Measurements from ENCODE around the gene JPH3. TPM values are rescaled to one million over a fixed set of nuclear protein-coding genes. Genes with fewer than 3 reads are reported as not detected.
A peak's percentile ranks its signal among the peaks of the same experiment; 100 is the strongest.

The JPH3 gene
- polyA plus RNA-seq, 1 experiment = not detected

- DNase-seq (ENCODE audit: low read depth) = no peak
- TF ChIP-seq, protein P1, sequence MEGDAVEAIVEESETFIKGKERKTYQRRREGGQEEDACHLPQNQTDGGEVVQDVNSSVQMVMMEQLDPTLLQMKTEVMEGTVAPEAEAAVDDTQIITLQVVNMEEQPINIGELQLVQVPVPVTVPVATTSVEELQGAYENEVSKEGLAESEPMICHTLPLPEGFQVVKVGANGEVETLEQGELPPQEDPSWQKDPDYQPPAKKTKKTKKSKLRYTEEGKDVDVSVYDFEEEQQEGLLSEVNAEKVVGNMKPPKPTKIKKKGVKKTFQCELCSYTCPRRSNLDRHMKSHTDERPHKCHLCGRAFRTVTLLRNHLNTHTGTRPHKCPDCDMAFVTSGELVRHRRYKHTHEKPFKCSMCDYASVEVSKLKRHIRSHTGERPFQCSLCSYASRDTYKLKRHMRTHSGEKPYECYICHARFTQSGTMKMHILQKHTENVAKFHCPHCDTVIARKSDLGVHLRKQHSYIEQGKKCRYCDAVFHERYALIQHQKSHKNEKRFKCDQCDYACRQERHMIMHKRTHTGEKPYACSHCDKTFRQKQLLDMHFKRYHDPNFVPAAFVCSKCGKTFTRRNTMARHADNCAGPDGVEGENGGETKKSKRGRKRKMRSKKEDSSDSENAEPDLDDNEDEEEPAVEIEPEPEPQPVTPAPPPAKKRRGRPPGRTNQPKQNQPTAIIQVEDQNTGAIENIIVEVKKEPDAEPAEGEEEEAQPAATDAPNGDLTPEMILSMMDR (IDR thresholded peaks at IDR 0.05; ENCODE audit: insufficient read depth, low read depth, low read length) = no peak
- Histone ChIP-seq H3K36me3 (ENCODE audit: control insufficient read depth, insufficient read depth, low read length) (peaks cover 6% of the 10 kb centered on the region), H3K27me3 (ENCODE audit: control insufficient read depth, insufficient read depth, low read length) (no peaks in the 10 kb centered on the region), H3K4me3 (ENCODE audit: low read depth, low read length) (no peak overlapping the region)
- CTCF ChIA-PET = interaction anchor here (1.0 to 3.1 kb wide), 5 partner anchors 9 to 119 kb away, joined by 3 to 16 read pairs (median 3); no protein-coding TSS in a partner anchor
- POLR2A ChIA-PET = no interaction called here
These were observed 99.2 kb downstream of the JPH3 start for GRCh38 chr16:87701505-87701921.

DNA sequence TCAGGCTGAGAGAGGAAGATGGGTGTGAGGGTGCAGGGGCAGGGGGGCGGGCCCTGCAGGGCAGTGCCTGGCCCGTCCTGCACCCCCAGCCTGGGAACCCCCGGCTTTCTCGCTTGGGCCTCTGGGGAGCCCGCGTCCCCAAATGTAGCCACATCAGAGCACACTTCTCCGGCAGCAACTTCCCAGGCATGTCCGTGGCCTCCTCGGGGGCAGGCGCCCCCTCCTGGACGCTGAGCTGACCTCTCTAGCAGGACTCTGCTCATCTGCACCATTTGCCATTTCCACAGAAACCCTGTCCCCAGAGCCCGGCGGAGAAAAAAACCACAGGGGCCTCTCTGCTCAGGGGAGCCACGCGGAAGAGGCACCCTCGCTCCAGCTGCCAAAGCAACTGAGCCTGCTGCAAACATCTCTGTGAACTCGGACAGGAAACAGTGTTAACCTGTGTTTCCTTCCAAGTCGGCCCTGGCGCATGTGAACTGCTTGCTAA is 100.1 kb downstream of the JPH3 start:
- Histone ChIP-seq H3K27me3 (ENCODE audit: control insufficient read depth, insufficient read depth, low read length) (no peaks in the 10 kb centered on the region), H3K36me3 (ENCODE audit: control insufficient read depth, insufficient read depth, low read length) (peaks cover 9% of the 10 kb centered on the region), H3K4me3 (ENCODE audit: low read depth, low read length) (no peak overlapping the region)
- no peak for DNase-seq (ENCODE audit: low read depth)
- ChIA-PET CTCF (interaction anchor here (0.6 to 3.1 kb wide), 11 partner anchors 8 to 1471 kb away, joined by 3 to 16 read pairs (median 3); no protein-coding TSS in a partner anchor), POLR2A (no interaction called here)
- TF ChIP-seq, protein P1 (IDR thresholded peaks at IDR 0.05; ENCODE audit: insufficient read depth, low read depth, low read length) = peak; percentile 62

DNA sequence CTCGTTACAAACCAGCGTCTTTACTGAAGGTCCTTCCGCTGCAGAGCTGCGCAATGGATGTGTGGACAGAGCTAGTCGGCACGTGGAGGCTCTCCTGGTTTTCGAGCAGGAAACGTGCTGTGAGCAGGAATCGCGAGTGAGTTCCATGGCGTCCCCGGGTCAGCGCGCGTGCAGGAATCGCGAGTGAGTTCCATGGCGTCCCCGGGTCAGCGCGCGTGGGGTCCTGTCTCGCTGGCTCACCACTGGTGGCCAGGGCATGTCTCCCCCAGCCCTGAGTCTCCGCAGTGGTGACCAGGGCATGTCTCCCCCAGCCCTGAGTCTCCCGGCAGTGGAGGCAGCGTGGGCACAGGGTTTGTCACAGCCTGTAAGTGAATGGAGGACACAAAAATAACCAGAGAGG is 100.8 kb downstream of the JPH3 start:
- peaks cover 14% of the 10 kb centered on the region for H3K36me3 ChIP-seq (ENCODE audit: control insufficient read depth, insufficient read depth, low read length)
- no peaks in the 10 kb centered on the region for H3K27me3 ChIP-seq (ENCODE audit: control insufficient read depth, insufficient read depth, low read length)
- CTCF ChIA-PET = interaction anchor here (0.8 to 3.1 kb wide), 7 partner anchors 8 to 133 kb away, joined by 3 to 16 read pairs (median 3); no protein-coding TSS in a partner anchor
- POLR2A ChIA-PET = no interaction called here
- TF ChIP-seq, protein P1 (IDR thresholded peaks at IDR 0.05; ENCODE audit: insufficient read depth, low read depth, low read length) = no peak
- no peak for DNase-seq (ENCODE audit: low read depth)
- no peak overlapping the region for H3K4me3 ChIP-seq (ENCODE audit: low read depth, low read length)

- TF ChIP-seq, protein P1 (IDR thresholded peaks at IDR 0.05; ENCODE audit: insufficient read depth, low read depth, low read length) = no peak
- DNase-seq (ENCODE audit: low read depth) = no peak
- Histone ChIP-seq H3K4me3 (ENCODE audit: low read depth, low read length) (no peak overlapping the region), H3K36me3 (ENCODE audit: control insufficient read depth, insufficient read depth, low read length) (peaks cover 14% of the 10 kb centered on the region), H3K27me3 (ENCODE audit: control insufficient read depth, insufficient read depth, low read length) (no peaks in the 10 kb centered on the region)
- ChIA-PET CTCF (interaction anchor here (3.1 kb wide), 1 partner anchor 11 kb away, joined by 16 read pairs; no protein-coding TSS in a partner anchor), POLR2A (no interaction called here)
These were observed 101.6 kb downstream of the JPH3 start for GRCh38 chr16:87703835-87704375.

GRCh38 chr16:87704754-87705353 is 102.5 kb downstream of the JPH3 start:
- ChIA-PET POLR2A (no interaction called here), CTCF (no interaction called here)

More at GRCh38 chr16:87704754-87705353, 102.5 kb downstream of the JPH3 start:
- no peaks in the 10 kb centered on the region for H3K27me3 ChIP-seq (ENCODE audit: control insufficient read depth, insufficient read depth, low read length)
- no peak overlapping the region for H3K4me3 ChIP-seq (ENCODE audit: low read depth, low read length)
- peaks cover 16% of the 10 kb centered on the region for H3K36me3 ChIP-seq (ENCODE audit: control insufficient read depth, insufficient read depth, low read length)
- no peak for DNase-seq (ENCODE audit: low read depth)
- TF ChIP-seq, protein P1 (IDR thresholded peaks at IDR 0.05; ENCODE audit: insufficient read depth, low read depth, low read length) = no peak

Data from BJ (cell line).